Vein endothelial cell (primary cell): Measurements from ENCODE around the gene NFATC2. TPM values are rescaled to one million over a fixed set of nuclear protein-coding genes. Genes with fewer than 3 reads are reported as not detected.

Experiments
- small RNA-seq: library from RNA; depleted of rRNA; stranded (forward); fragments of <200 nt; gene quantifications from one replicate; pipeline ENCODE3, GENCODE V24; 2012
- total RNA-seq: library from RNA; depleted of rRNA; stranded (reverse); fragments of >200 nt; gene quantifications from 2 replicates; pipeline ENCODE4 v1.2.3, GENCODE V29; 2012

Gene NFATC2
- total RNA-seq, result 6.9 and 8.2 TPM in 2 replicates

DNA sequence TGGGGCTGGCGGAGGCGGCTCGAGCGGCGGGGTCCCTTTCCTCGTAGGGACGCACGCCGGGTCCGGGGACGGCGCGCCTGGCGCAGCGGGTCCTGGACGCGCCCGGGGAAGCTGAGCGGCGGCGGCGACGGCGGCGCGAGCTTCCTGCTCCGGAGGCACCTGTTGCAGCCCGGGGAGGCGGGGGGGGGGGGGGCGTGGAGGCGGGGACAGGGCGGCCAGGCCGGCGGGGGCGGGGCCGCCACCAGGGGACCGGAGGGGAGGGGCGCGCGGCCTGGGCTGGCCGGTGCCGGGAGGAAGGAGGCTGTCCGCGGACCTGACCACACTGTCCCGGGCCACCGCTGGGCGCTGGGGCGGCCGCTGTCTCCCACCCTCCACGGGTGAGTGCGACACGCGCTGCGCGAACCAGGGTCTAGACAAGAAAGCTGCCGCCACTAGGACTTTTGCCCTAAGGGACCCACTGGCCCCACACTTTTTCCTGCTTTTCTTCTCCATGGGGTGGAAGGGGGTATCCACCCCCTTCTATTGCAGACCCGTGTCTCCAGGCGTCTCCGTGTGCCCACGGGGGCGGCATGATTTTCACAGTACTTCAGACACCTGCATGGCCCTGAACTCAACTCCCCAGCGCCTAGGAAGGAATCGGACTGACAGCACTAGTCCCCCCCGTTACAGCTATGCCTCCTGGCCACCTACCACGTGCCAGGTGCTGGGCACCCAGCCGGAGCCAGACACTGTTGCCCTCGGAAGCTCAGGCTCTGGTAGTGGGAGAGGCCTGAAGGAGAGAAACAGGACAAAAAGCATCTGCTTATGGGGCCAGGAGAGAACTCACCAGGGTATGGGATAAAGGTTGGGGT, at the start of gene NFATC2:
NFATC2 (minus strand) TSS at position 149 of the 851 bp plus-strand sequence. CDS start 220 bp downstream, outside the sequence.

Small RNA genes lying within 50 kb of the gene (small RNA-seq; reads per million reads assigned to genes)
- gene MIR3194, result not detected

Other genes with a start within 250 kb of the NFATC2 start
- 33.3 and 40.5 TPM in 2 replicates for gene ATP9A, start 225.7 kb upstream of the NFATC2 start, total RNA-seq